SU-DHL-6 (cell line): ENCODE measurements around the gene ZDHHC20.

Experiments used
- H2AFZ ChIP-seq: fragments of 200-600 bp; sonication (generic); 2 replicates; pipeline ENCODE4 v1.6.1; 2014; ENCODE audit warnings: low read depth, mild to moderate bottlenecking, moderate library complexity, mixed read lengths, antibody characterized with exemption, low read length; ENCODE audit not compliant: severe bottlenecking
- H3F3A ChIP-seq: fragments of 200-600 bp; shearing (Covaris generic); 2 replicates; pipeline ENCODE4 v1.6.0; 2016; ENCODE audit warnings: antibody characterized with exemption, mild to moderate bottlenecking; ENCODE audit not compliant: insufficient read depth
- H3K27ac ChIP-seq: fragments of 200-600 bp; sonication (generic); 2 replicates; pipeline ENCODE4 v1.5.1; 2016; ENCODE audit warnings: low read depth, mild to moderate bottlenecking, low read length, moderate library complexity, mixed read lengths
- H3K27me3 ChIP-seq: fragments of 200-600 bp; sonication (generic), shearing (Covaris generic); 2 replicates; pipeline ENCODE4 v1.6.0; 2014; ENCODE audit warnings: mild to moderate bottlenecking, low read length
- H3K36me3 ChIP-seq: fragments of 200-600 bp; sonication (generic); 2 replicates; pipeline ENCODE4 v1.6.1; 2014; ENCODE audit warnings: mild to moderate bottlenecking, low read length, mixed read lengths
- H3K4me2 ChIP-seq: fragments of 300-600, 200-600 bp; shearing (Covaris generic), sonication (generic); 2 replicates; pipeline ENCODE4 v1.6.0; 2014; ENCODE audit warnings: low read length, low read depth, mild to moderate bottlenecking; ENCODE audit not compliant: poor library complexity, severe bottlenecking
- H3K4me3 ChIP-seq: fragments of 200-600 bp; sonication (generic); 2 replicates; pipeline ENCODE4 v1.5.1; 2014; ENCODE audit warnings: antibody characterized with exemption, low read length, mild to moderate bottlenecking, mixed read lengths; ENCODE audit not compliant: insufficient read depth, poor library complexity, severe bottlenecking
- H3K79me2 ChIP-seq: fragments of 200-600 bp; sonication (generic); 2 replicates; pipeline ENCODE4 v1.6.1; 2014; ENCODE audit warnings: mild to moderate bottlenecking, low read length, moderate library complexity; ENCODE audit not compliant: insufficient read depth
- H3K9ac ChIP-seq: fragments of 200-600 bp; sonication (generic); 2 replicates; pipeline ENCODE4 v1.7.0; 2014; ENCODE audit warnings: mild to moderate bottlenecking, low read length
- H3K9me2 ChIP-seq: fragments of 200-600 bp; sonication (generic); replicated peaks from 2 replicates; pipeline ENCODE4 v1.6.1; 2014; ENCODE audit warnings: low read length; ENCODE audit not compliant: insufficient read depth
- H3K9me3 ChIP-seq: fragments of 200-600 bp; sonication (generic); 2 replicates; pipeline ENCODE4 v1.6.1; 2014; ENCODE audit warnings: low read length, mixed read lengths; ENCODE audit not compliant: insufficient read depth
- H4K20me1 ChIP-seq: fragments of 200-600 bp; sonication (generic); 2 replicates; pipeline ENCODE4 v1.6.1; 2014; ENCODE audit warnings: low read depth, mild to moderate bottlenecking, antibody characterized with exemption, low read length, moderate library complexity, mixed read lengths
- CTCF ChIP-seq: fragments of 200-600 bp; sonication (generic); IDR thresholded peaks from one replicate; pipeline ENCODE4 v1.5.1; 2017; ENCODE audit warnings: antibody characterized with exemption, mild to moderate bottlenecking, low read length, moderate library complexity; ENCODE audit not compliant: insufficient read depth, poor library complexity, severe bottlenecking
- EZH2phosphoT487 ChIP-seq: fragments of 200-600 bp; sonication (generic), shearing (Covaris generic); conservative IDR thresholded peaks from 2 replicates; pipeline ENCODE4 v1.6.1; 2018; ENCODE audit warnings: mild to moderate bottlenecking, antibody characterized with exemption, low read length, moderate library complexity, mixed read lengths

The ZDHHC20 gene

GRCh38 chr13:21395953-21396352, 63.1 kb downstream of the ZDHHC20 start:
- Histone ChIP-seq H2AFZ (no peak overlapping the region), H3K27ac (no peak overlapping the region), H3K9me2 (no peaks in the 10 kb centered on the region), H3K79me2 (no peaks in the 10 kb centered on the region), H3K36me3 (peaks cover 5% of the 10 kb centered on the region; the same call in 1 of the 2 replicates), H3F3A (no peaks in the 10 kb centered on the region; the same call in 1 of the 2 replicates), H4K20me1 (no peaks in the 10 kb centered on the region), H3K9me3 (no peaks in the 10 kb centered on the region), H3K27me3 (no peaks in the 10 kb centered on the region), H3K4me2 (no peak overlapping the region), H3K9ac (no peak overlapping the region), H3K4me3 (no peak overlapping the region)
- TF ChIP-seq EZH2phosphoT487 (no peak), CTCF (no peak)

GRCh38 chr13:21389124-21389523, 70.0 kb downstream of the ZDHHC20 start:
- no peaks in the 10 kb centered on the region for H3K27me3 ChIP-seq
- no peak overlapping the region for H2AFZ ChIP-seq
- H3K79me2 ChIP-seq: no peaks in the 10 kb centered on the region
- no peaks in the 10 kb centered on the region for H4K20me1 ChIP-seq
- no peak overlapping the region for H3K4me3 ChIP-seq
- no peak overlapping the region for H3K4me2 ChIP-seq
- H3K36me3 ChIP-seq: peaks cover 40% of the 10 kb centered on the region
- H3F3A ChIP-seq: no peaks in the 10 kb centered on the region
- TF ChIP-seq EZH2phosphoT487 (no peak), CTCF (no peak)
- no peak overlapping the region for H3K27ac ChIP-seq
- no peaks in the 10 kb centered on the region for H3K9me3 ChIP-seq
- no peaks in the 10 kb centered on the region for H3K9me2 ChIP-seq
- H3K9ac ChIP-seq: no peak overlapping the region

- Histone ChIP-seq H3K79me2 (no peaks in the 10 kb centered on the region), H3K27ac (no peak overlapping the region), H4K20me1 (no peaks in the 10 kb centered on the region), H3K4me3 (no peak overlapping the region), H3K9me2 (no peaks in the 10 kb centered on the region), H3K9ac (no peak overlapping the region), H3K4me2 (no peak overlapping the region), H3K36me3 (peaks cover 61% of the 10 kb centered on the region), H3F3A (no peaks in the 10 kb centered on the region), H3K27me3 (no peaks in the 10 kb centered on the region), H3K9me3 (no peaks in the 10 kb centered on the region), H2AFZ (no peak overlapping the region)
- TF ChIP-seq CTCF: no peak
- no peak for TF ChIP-seq EZH2phosphoT487
These were observed 73.4 kb downstream of the ZDHHC20 start for GRCh38 chr13:21385710-21386109.
